GM23338 (cell line): ENCODE data around the gene LOXL1.

Source experiments
- CTCF ChIP-seq, 2 experiments: fragments of 200-600 bp in 1 of 2; sonication (generic) in 1 of 2; conservative IDR thresholded peaks; 2 replicates each; pipeline versions ENCODE4 v1.5.1 to v1.6.1; 2016 to 2017; ENCODE audit warnings: antibody characterized with exemption in 2 of 2, low read depth in 2 of 2, mild to moderate bottlenecking in 2 of 2, moderate library complexity in 1 of 2
- EZH2 ChIP-seq: fragments of 200-600 bp; sonication (generic); IDR thresholded peaks from one replicate; pipeline ENCODE4 v1.8.0; 2017; ENCODE audit warnings: antibody characterized with exemption, mild to moderate bottlenecking, low read depth; ENCODE audit not compliant: unreplicated experiment
- POLR2AphosphoS5 ChIP-seq: IDR thresholded peaks from 2 replicates; pipeline ENCODE4 v1.6.1; 2016; ENCODE audit warnings: antibody characterized with exemption, low read depth
- TF ChIP-seq, protein P1 (sequence below): IDR thresholded peaks from one replicate; pipeline ENCODE4 v1.6.1; 2018; ENCODE audit warnings: antibody characterized with exemption; ENCODE audit not compliant: unreplicated experiment

GRCh38 chr15:73972984-73973682 lies 46.9 kb downstream of the LOXL1 start:
- TF ChIP-seq CTCF (conservative IDR thresholded peaks at IDR 0.05; ENCODE audit: low read depth in 2 of 2), result peak; percentile 74 to 97
- no peak for TF ChIP-seq EZH2
- TF ChIP-seq, protein P1, sequence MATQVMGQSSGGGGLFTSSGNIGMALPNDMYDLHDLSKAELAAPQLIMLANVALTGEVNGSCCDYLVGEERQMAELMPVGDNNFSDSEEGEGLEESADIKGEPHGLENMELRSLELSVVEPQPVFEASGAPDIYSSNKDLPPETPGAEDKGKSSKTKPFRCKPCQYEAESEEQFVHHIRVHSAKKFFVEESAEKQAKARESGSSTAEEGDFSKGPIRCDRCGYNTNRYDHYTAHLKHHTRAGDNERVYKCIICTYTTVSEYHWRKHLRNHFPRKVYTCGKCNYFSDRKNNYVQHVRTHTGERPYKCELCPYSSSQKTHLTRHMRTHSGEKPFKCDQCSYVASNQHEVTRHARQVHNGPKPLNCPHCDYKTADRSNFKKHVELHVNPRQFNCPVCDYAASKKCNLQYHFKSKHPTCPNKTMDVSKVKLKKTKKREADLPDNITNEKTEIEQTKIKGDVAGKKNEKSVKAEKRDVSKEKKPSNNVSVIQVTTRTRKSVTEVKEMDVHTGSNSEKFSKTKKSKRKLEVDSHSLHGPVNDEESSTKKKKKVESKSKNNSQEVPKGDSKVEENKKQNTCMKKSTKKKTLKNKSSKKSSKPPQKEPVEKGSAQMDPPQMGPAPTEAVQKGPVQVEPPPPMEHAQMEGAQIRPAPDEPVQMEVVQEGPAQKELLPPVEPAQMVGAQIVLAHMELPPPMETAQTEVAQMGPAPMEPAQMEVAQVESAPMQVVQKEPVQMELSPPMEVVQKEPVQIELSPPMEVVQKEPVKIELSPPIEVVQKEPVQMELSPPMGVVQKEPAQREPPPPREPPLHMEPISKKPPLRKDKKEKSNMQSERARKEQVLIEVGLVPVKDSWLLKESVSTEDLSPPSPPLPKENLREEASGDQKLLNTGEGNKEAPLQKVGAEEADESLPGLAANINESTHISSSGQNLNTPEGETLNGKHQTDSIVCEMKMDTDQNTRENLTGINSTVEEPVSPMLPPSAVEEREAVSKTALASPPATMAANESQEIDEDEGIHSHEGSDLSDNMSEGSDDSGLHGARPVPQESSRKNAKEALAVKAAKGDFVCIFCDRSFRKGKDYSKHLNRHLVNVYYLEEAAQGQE, result no peak
- TF ChIP-seq POLR2AphosphoS5, result no peak
